ENCODE measurements around the gene LY6G6F.

The LY6G6F gene

GRCh38 chr6:31727034-31727716 lies 20.5 kb downstream of the LY6G6F start:
- DNase-seq (ENCODE audit: low read depth) = no peak
- H3K4me3 ChIP-seq (ENCODE audit: low read length) = no peak overlapping the region
- TF ChIP-seq CTCF (IDR thresholded peaks at IDR 0.05; ENCODE audit: insufficient read depth, low read depth, low read length, missing control alignments) = no peak

DNA sequence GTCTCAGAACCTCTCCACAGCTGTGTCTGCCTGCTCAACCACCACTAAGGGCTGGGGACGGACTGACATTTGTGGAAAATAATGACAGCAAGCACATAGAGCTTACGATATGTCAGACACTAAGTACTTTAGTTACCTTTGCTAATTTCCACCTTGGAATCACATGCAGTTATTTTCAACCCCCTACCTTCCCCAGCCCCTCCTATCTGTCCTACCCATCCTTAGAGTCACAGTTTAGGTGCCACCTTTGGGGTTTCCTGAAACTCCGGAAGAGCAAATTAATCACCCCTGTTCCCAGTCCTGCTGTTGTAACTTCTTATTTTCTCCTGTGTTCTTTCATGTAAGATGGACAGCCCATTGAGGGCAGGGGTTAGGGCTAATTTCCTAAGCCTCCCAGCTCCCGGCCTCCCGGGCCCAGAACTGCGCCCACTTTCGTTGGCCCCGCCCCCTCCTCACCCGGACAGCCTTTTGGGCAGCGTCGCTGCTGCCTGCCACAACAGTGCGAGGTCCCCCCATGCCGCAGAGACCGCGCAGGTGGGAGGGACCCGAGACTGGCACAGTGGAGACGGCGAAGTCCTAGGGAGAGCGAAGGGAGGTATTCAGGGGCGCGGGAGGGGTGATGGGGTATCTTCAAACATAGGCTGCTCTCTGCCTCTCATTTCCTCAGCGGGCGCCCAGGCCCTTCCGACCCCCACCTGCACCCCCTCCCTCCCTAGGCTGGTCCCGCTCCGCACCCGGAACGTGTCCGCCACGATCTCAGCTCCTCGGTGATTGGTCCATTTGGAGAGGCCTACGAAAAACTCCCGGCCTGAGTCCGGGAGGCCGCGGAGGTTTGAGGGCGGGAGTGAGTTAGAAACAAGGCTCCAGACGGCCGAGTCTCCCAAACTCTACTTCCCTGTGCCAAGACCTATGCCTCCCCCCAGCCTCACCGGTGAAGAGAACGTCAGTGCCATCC lies 21.3 kb downstream of the LY6G6F start:
- DNase-seq (ENCODE audit: low read depth) = no peak
- TF ChIP-seq CTCF (IDR thresholded peaks at IDR 0.05; ENCODE audit: insufficient read depth, low read depth, low read length, missing control alignments) = no peak
- H3K4me3 ChIP-seq (ENCODE audit: low read length) = no peak overlapping the region

GRCh38 chr6:31728767-31729514 lies 22.3 kb downstream of the LY6G6F start, which contains the start of gene DDAH2:
TSS of gene DDAH2 (minus strand) at chr6:31729299. CDS start at chr6:31729161, 138 bp downstream.
- peak; percentile 57 for TF ChIP-seq CTCF (IDR thresholded peaks at IDR 0.05; ENCODE audit: insufficient read depth, low read depth, low read length, missing control alignments)
- DNase-seq (ENCODE audit: low read depth) = no peak
- peak within 1 kb of the TSS; percentile 66 for H3K4me3 ChIP-seq (ENCODE audit: low read length)

DNA sequence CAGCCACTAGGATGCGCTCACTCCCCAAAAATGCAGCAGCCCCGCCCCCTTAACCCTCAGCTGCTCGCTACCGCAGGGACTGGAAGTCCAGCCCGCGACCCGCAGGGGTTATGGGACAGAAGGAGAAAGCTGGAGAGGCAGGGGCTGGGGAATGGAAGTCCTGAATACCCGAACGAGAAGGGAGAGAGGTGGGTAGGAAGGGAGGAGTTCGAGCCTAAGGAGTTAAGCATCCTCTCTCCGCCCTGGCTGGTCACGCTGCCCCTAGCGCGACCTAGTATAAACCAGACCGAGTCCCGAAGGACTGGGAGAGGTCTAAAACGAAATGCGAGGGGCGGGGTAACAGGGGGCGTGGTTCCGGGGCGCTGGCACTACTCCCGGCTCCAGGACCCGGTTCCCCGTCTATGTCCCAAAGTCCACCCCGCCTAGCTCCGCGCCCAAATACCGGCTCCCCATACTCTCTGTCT lies 22.9 kb downstream of the LY6G6F start:
- peak; percentile 81 for DNase-seq (ENCODE audit: low read depth)
- peak overlapping the region; percentile 66 for H3K4me3 ChIP-seq (ENCODE audit: low read length)
- TF ChIP-seq CTCF (IDR thresholded peaks at IDR 0.05; ENCODE audit: insufficient read depth, low read depth, low read length, missing control alignments) = no peak

- no peak for TF ChIP-seq CTCF (IDR thresholded peaks at IDR 0.05; ENCODE audit: insufficient read depth, low read depth, low read length, missing control alignments)
- peak overlapping the region; percentile 66 for H3K4me3 ChIP-seq (ENCODE audit: low read length)
- DNase-seq (ENCODE audit: low read depth) = peak; percentile 69
Observed at GRCh38 chr6:31729979-31730630, 23.4 kb downstream of the LY6G6F start.

DNA sequence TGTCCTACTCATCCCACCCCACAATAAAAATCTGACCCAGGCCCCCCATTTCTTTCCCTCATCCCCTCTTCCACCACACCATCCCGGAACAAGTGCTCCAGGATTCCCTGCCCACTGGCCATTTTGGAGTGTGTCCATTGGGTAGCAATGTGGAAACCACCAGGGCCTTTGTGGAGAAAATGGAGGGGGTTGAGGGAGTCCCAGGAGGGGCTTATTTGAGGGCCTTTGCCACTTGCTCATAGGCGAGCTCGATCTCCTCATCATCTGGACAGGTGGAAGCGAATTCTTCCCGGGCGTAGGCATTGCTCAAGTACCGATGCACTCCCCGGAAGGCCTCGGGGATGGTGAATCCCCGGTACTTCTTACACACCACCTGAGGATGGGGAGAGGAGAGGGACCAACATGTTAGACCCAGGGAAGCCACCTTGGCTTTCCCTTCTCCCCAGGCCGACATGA lies 24.0 kb downstream of the LY6G6F start:
- TF ChIP-seq CTCF (IDR thresholded peaks at IDR 0.05; ENCODE audit: insufficient read depth, low read depth, low read length, missing control alignments) = no peak
- H3K4me3 ChIP-seq (ENCODE audit: low read length) = no peak overlapping the region
- DNase-seq (ENCODE audit: low read depth) = no peak
